ENCODE results near the gene ZNF583. TPM values are rescaled to one million over a fixed set of nuclear protein-coding genes. Genes with fewer than 3 reads are reported as not detected.

Gene ZNF583
- total RNA-seq, 1 experiment from 2014 or later: 0.11 TPM

DNA sequence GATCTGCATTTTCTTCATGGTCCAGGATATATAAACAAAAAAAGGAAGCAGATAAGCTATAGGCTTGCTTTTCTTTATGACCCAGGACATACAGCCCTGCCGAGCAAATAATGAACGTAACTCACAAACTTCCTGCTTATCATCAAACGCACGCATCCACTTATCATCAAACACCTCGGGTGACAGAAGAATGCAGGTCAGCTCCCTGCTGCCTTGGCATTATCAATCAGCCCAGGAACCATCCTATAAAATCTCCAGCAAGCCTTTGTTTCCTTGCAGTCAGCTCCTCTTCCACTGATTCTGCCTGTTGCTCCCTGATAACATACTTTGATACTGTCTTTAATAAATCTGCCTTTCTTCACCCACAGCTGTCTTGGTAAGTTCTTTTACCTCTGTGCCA, 5.3 kb upstream of the ZNF583 start:
- Histone ChIP-seq H3K4me1 (ENCODE audit: insufficient read depth, low read length) (no peaks in the 10 kb centered on the region), H4K20me1 (ENCODE audit: low read length) (no peaks in the 10 kb centered on the region), H2AFZ (ENCODE audit: low read length) (no peak overlapping the region), H3K36me3 (ENCODE audit: low read depth, low read length) (no peaks in the 10 kb centered on the region), H3F3A (ENCODE audit: low read length, unreplicated experiment) (no peaks in the 10 kb centered on the region), H3K9me3 (ENCODE audit: low read length) (peaks cover 47% of the 10 kb centered on the region), H3K9me2 (replicated peaks; ENCODE audit: low read length) (no peaks in the 10 kb centered on the region), H3K4me2 (ENCODE audit: low read length) (no peak overlapping the region), H3K4me3 (ENCODE audit: low read length) (no peak overlapping the region), H3K9ac (ENCODE audit: low read length) (no peak overlapping the region), H3K27ac (ENCODE audit: low read length) (no peak overlapping the region), H3K27me3 (ENCODE audit: low read length) (no peaks in the 10 kb centered on the region), H3K79me2 (ENCODE audit: low read length) (no peaks in the 10 kb centered on the region)
- no peak for DNase-seq
- no TSS peak for BruUV-seq (replicated peaks)
- CTCF ChIA-PET: no interaction called here
- intact Hi-C loops (cut with micrococcal nuclease): no loop called here
- no peak for TF ChIP-seq EZH2phosphoT487 (IDR thresholded peaks at IDR 0.05; ENCODE audit: borderline replicate concordance, low read length)
- TF ChIP-seq, protein P1, sequence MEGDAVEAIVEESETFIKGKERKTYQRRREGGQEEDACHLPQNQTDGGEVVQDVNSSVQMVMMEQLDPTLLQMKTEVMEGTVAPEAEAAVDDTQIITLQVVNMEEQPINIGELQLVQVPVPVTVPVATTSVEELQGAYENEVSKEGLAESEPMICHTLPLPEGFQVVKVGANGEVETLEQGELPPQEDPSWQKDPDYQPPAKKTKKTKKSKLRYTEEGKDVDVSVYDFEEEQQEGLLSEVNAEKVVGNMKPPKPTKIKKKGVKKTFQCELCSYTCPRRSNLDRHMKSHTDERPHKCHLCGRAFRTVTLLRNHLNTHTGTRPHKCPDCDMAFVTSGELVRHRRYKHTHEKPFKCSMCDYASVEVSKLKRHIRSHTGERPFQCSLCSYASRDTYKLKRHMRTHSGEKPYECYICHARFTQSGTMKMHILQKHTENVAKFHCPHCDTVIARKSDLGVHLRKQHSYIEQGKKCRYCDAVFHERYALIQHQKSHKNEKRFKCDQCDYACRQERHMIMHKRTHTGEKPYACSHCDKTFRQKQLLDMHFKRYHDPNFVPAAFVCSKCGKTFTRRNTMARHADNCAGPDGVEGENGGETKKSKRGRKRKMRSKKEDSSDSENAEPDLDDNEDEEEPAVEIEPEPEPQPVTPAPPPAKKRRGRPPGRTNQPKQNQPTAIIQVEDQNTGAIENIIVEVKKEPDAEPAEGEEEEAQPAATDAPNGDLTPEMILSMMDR (conservative IDR thresholded peaks at IDR 0.05; ENCODE audit: low read depth, low read length): no peak
- TF ChIP-seq EZH2 (IDR thresholded peaks at IDR 0.05; ENCODE audit: low read length, unreplicated experiment): no peak
- POLR2A ChIA-PET (ENCODE audit: unreplicated experiment): no interaction called here
- no peak for ATAC-seq

DNA sequence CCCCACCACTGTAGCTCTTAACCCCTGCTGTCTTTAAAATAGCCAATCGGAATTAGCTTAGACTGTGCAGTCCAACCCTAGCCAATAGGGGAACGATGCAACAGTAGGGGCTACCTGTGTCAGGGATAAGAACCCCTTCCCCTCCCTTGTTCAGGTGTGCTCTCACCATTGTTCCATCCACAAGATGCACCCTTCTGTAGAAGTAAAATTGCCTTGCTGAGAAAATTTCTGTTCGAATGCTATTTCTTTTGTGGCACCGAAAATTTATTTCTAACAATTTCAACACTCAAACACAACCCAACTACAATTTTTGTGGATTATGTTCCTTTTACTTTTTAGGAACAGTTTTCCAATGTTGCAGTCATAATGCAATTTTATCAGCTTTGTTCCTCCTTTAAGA, 3.6 kb upstream of the ZNF583 start:
- Histone ChIP-seq H3K27me3 (ENCODE audit: low read length) (no peaks in the 10 kb centered on the region), H4K20me1 (ENCODE audit: low read length) (no peaks in the 10 kb centered on the region), H3K9me3 (ENCODE audit: low read length) (peaks cover 52% of the 10 kb centered on the region), H3K27ac (ENCODE audit: low read length) (no peak overlapping the region), H3K36me3 (ENCODE audit: low read depth, low read length) (no peaks in the 10 kb centered on the region), H3K79me2 (ENCODE audit: low read length) (no peaks in the 10 kb centered on the region), H3K4me2 (ENCODE audit: low read length) (no peak overlapping the region), H3K9me2 (replicated peaks; ENCODE audit: low read length) (no peaks in the 10 kb centered on the region), H2AFZ (ENCODE audit: low read length) (no peak overlapping the region), H3K9ac (ENCODE audit: low read length) (no peak overlapping the region), H3K4me3 (ENCODE audit: low read length) (no peak overlapping the region), H3F3A (ENCODE audit: low read length, unreplicated experiment) (no peaks in the 10 kb centered on the region), H3K4me1 (ENCODE audit: insufficient read depth, low read length) (no peaks in the 10 kb centered on the region)
- no TSS peak for BruUV-seq (replicated peaks)
- ATAC-seq: no peak
- no peak for TF ChIP-seq EZH2 (IDR thresholded peaks at IDR 0.05; ENCODE audit: low read length, unreplicated experiment)
- TF ChIP-seq EZH2phosphoT487 (IDR thresholded peaks at IDR 0.05; ENCODE audit: borderline replicate concordance, low read length): no peak
- TF ChIP-seq, protein P1 (conservative IDR thresholded peaks at IDR 0.05; ENCODE audit: low read depth, low read length): no peak
- ChIA-PET POLR2A (ENCODE audit: unreplicated experiment) (no interaction called here), CTCF (no interaction called here)
- intact Hi-C loops (cut with micrococcal nuclease): no loop called here
- DNase-seq: no peak

- ATAC-seq: no peak
- CTCF ChIA-PET: no interaction called here
- no peak overlapping the region for H3K4me3 ChIP-seq (ENCODE audit: low read length)
- POLR2A ChIA-PET (ENCODE audit: unreplicated experiment): no interaction called here
- BruUV-seq (replicated peaks): no TSS peak
- no peaks in the 10 kb centered on the region for H3K27me3 ChIP-seq (ENCODE audit: low read length)
- H3K4me2 ChIP-seq (ENCODE audit: low read length): no peak overlapping the region
- DNase-seq: no peak
- H4K20me1 ChIP-seq (ENCODE audit: low read length): no peaks in the 10 kb centered on the region
- no peak overlapping the region for H3K27ac ChIP-seq (ENCODE audit: low read length)
- no peaks in the 10 kb centered on the region for H3K79me2 ChIP-seq (ENCODE audit: low read length)
- H2AFZ ChIP-seq (ENCODE audit: low read length): no peak overlapping the region
- TF ChIP-seq EZH2phosphoT487 (IDR thresholded peaks at IDR 0.05; ENCODE audit: borderline replicate concordance, low read length) (no peak), EZH2 (IDR thresholded peaks at IDR 0.05; ENCODE audit: low read length, unreplicated experiment) (no peak)
- TF ChIP-seq, protein P1 (conservative IDR thresholded peaks at IDR 0.05; ENCODE audit: low read depth, low read length): no peak
- no peaks in the 10 kb centered on the region for H3K4me1 ChIP-seq (ENCODE audit: insufficient read depth, low read length)
- no peaks in the 10 kb centered on the region for H3K9me2 ChIP-seq (replicated peaks; ENCODE audit: low read length)
- H3K9me3 ChIP-seq (ENCODE audit: low read length): peaks cover 66% of the 10 kb centered on the region
- intact Hi-C loops (cut with micrococcal nuclease): no loop called here
- H3F3A ChIP-seq (ENCODE audit: low read length, unreplicated experiment): no peaks in the 10 kb centered on the region
- H3K36me3 ChIP-seq (ENCODE audit: low read depth, low read length): no peaks in the 10 kb centered on the region
- no peak overlapping the region for H3K9ac ChIP-seq (ENCODE audit: low read length)
Observed at GRCh38 chr19:56403261-56403660, 871 bp upstream of the ZNF583 start.

All from PC-3 (cell line).